CD4-positive, alpha-beta memory T cell (primary cell): ENCODE measurements around the gene TBC1D22B. TPM values are rescaled to one million over a fixed set of nuclear protein-coding genes. Genes with fewer than 3 reads are reported as not detected.
A peak's percentile ranks its signal among the peaks of the same experiment; 100 is the strongest.

Source experiments
- CTCF ChIA-PET: fragments of 350-600 bp; sonication (Branson Sonifier 250); formaldehyde crosslinking; loops from one replicate; lab custom pipeline; 2021; ENCODE audit warnings: inconsistent platforms; ENCODE audit not compliant: partially characterized antibody; lab: Charles Lee
- POLR2A ChIA-PET: fragments of 350-600 bp; sonication (Branson Sonifier 250); formaldehyde crosslinking; loops from one replicate; lab custom pipeline; 2021; ENCODE audit not compliant: partially characterized antibody; lab: Charles Lee
- DNase-seq, 5 donors: peaks; one replicate each; pipeline versions ENCODE4 v3.0.0 to v3.0.0-alpha.2; 2020 to 2022; ENCODE audit warnings: mixed read lengths in 1 of 5
- H3K27ac ChIP-seq: one replicate; pipeline ENCODE4 v1.7.0; 2013; ENCODE audit warnings: low read depth, low read length
- H3K27me3 ChIP-seq: 2 replicates; pipeline ENCODE4 v1.7.0; 2013; ENCODE audit warnings: mild to moderate bottlenecking, low read length, moderate library complexity; ENCODE audit not compliant: insufficient read depth
- H3K36me3 ChIP-seq: 2 replicates; pipeline ENCODE4 v1.7.0; 2013; ENCODE audit warnings: mild to moderate bottlenecking, low read length, moderate library complexity; ENCODE audit not compliant: insufficient read depth
- H3K4me1 ChIP-seq: 2 replicates; pipeline ENCODE4 v1.7.0; 2013; ENCODE audit warnings: mild to moderate bottlenecking, low read length, moderate library complexity; ENCODE audit not compliant: insufficient read depth
- H3K4me3 ChIP-seq, 2 donors: one replicate each; pipeline ENCODE4 v1.7.0; 2013; ENCODE audit warnings: low read length in 2 of 2, mild to moderate bottlenecking in 1 of 2
- H3K9me3 ChIP-seq, 2 donors: one replicate each; pipeline ENCODE4 v1.7.0; 2013; ENCODE audit warnings: low read length in 2 of 2, control low read depth in 1 of 2; ENCODE audit not compliant: control insufficient read depth in 1 of 2
- H3K27ac Mint-ChIP-seq, 7 donors: one replicate each; pipeline ENCODE4 v1.8.0; 2020 to 2021; ENCODE audit warnings: mixed read lengths in 7 of 7, mild to moderate bottlenecking in 6 of 7, inconsistent platforms in 3 of 7, moderate library complexity in 3 of 7
- H3K27me3 Mint-ChIP-seq, 2 donors: one replicate each; pipeline ENCODE4 v1.8.0; 2020 to 2021; ENCODE audit warnings: mixed read lengths in 2 of 2
- H3K36me3 Mint-ChIP-seq, 2 donors: one replicate each; pipeline ENCODE4 v1.8.0; 2020 to 2021; ENCODE audit warnings: mixed read lengths in 2 of 2, inconsistent platforms in 1 of 2, mild to moderate bottlenecking in 1 of 2
- H3K4me1 Mint-ChIP-seq, 4 donors: one replicate each; pipeline ENCODE4 v1.8.0; 2020 to 2021; ENCODE audit warnings: mixed read lengths in 4 of 4, mild to moderate bottlenecking in 1 of 4
- H3K4me3 Mint-ChIP-seq, 8 donors: one replicate each; pipeline ENCODE4 v1.8.0; 2020 to 2021; ENCODE audit warnings: mixed read lengths in 8 of 8, mild to moderate bottlenecking in 7 of 8, moderate library complexity in 6 of 8, inconsistent platforms in 3 of 8
- H3K9me3 Mint-ChIP-seq, 8 donors: one replicate each; pipeline ENCODE4 v1.8.0; 2020 to 2021; ENCODE audit warnings: mixed read lengths in 8 of 8, mild to moderate bottlenecking in 5 of 8, inconsistent platforms in 3 of 8, moderate library complexity in 1 of 8
- intact Hi-C: fragments of 100-400 bp; cut with micrococcal nuclease; formaldehyde crosslinking; loops from one replicate; pipeline ENCODE4 v1.15.1; 2023
- polyA plus RNA-seq, 2 donors: library from polyadenylated mRNA; unstranded; fragments of 300-500 nt; fragmentation: Illumina TruSeq; gene quantifications; one replicate each; pipeline ENCODE4 v1.2.3, GENCODE V29; 2021
- total RNA-seq, 2 experiments: library from RNA; stranded (reverse); gene quantifications; one replicate each; pipeline ENCODE4 v1.2.3, GENCODE V29; 2021

The TBC1D22B gene
- total and polyA plus RNA-seq, 4 experiments from 2014 or later: 7.2 to 11.9 (median 10.0) TPM

DNA sequence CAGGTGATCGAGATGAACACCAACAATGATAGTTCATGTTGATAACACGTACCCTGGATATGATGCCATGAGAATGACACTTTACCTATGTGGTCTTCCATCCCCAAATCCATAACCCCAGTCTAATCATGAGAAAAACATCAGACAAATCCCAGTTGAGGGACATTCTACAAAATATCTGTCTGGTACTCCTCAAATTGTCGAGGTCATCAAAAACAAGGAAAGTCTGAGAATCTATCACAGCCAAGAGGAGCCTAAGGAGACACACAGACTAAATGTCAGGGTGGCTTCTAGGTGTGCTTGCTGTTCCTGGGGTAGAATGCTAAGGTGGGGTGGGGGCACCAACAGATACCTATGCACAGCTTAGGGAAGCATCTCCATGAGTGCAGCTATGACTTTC, 93.5 kb downstream of the TBC1D22B start:
- peaks cover 15% of the 10 kb centered on the region for H3K4me1 ChIP-seq
- no peaks in the 10 kb centered on the region for H3K9me3 ChIP-seq
- H3K36me3 ChIP-seq: no peaks in the 10 kb centered on the region
- H3K27me3 ChIP-seq: no peaks in the 10 kb centered on the region
- H3K27ac Mint-ChIP-seq: no peak overlapping the region
- H3K4me1 Mint-ChIP-seq: peaks cover 14 to 26% (median 20%) of the 10 kb centered on the region in 4 donors
- POLR2A ChIA-PET: no interaction called here
- peaks cover 3 to 8% of the 10 kb centered on the region in 2 donors for H3K27me3 Mint-ChIP-seq
- H3K9me3 Mint-ChIP-seq: peaks cover 0 to 4% (median 0%) of the 10 kb centered on the region in 8 donors
- CTCF ChIA-PET: no interaction called here
- no peak overlapping the region for H3K4me3 Mint-ChIP-seq
- DNase-seq: no peak
- H3K4me3 ChIP-seq: no peak overlapping the region
- peaks cover 0 to 9% of the 10 kb centered on the region in 2 donors for H3K36me3 Mint-ChIP-seq
- intact Hi-C loops: no loop called here
- no peak overlapping the region for H3K27ac ChIP-seq

DNA sequence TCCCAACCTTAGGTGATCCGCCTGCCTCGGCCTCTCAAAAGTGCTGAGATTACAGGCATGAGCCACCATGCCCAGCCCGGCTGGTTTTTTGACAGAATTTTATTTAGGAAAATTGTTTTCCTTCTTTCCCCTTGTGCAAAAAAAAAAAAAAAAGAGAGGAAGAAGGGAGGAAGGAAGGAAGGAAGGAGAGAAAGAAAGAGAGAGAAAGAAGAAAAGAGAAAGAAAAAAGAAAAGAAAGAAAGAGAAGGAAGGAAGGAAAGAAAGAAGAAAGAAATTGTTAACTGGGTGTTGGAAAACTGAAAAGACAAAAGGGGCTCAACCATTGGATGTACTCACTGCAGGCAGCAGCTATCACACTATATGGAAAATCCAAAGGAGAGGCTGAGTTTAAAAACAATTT, 94.8 kb downstream of the TBC1D22B start:
- no peak overlapping the region for H3K4me3 ChIP-seq
- CTCF ChIA-PET: no interaction called here
- POLR2A ChIA-PET: no interaction called here
- no peaks in the 10 kb centered on the region for H3K9me3 ChIP-seq
- no peaks in the 10 kb centered on the region for H3K27me3 ChIP-seq
- H3K36me3 ChIP-seq: no peaks in the 10 kb centered on the region
- Mint-ChIP-seq H3K36me3 (peaks cover 0 to 9% of the 10 kb centered on the region in 2 donors), H3K27me3 (peaks cover 0 to 2% of the 10 kb centered on the region in 2 donors), H3K9me3 (no peaks in the 10 kb centered on the region), H3K4me3 (peak overlapping the region; percentile 31 to 85 (median 46)), H3K4me1 (peaks cover 19 to 35% (median 27%) of the 10 kb centered on the region in 4 donors), H3K27ac (no peak overlapping the region)
- no peak overlapping the region for H3K27ac ChIP-seq
- intact Hi-C loops: no loop called here
- H3K4me1 ChIP-seq: peaks cover 23% of the 10 kb centered on the region
- no peak for DNase-seq

DNA sequence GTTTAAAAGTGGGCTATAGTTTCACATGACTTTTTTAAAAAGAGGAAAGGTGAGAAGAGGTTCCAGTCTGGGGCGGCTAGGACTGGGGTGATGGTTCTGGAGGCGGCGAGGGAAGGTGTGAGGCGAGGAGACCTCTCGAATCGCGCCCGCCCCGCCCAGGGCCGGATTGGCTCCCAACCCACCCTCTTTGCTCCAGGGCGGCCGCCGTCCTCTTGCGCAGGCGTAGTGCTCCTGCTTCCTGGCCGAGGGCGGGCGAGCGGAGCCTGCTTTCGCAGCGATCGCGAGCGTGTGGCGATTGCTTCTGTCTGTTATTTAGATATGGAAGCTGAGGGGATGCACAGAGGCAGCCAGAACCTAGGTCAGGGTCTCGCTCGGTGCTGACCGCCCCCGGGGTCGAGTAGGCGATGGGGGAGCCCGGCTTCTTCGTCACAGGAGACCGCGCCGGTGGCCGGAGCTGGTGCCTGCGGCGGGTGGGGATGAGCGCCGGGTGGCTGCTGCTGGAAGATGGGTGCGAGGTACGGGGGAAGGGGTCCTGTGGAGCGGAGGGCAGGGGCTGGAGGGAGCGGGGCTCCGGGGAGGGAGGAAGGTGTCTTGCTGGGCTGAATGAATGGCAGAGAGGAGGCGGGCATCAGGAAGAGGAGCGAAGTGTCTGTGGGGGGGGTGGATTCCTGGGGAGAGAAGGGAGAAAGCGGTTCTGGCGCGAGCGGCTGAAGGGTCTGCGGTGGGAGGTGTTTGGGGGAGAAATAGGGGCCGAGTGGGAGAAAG, 96.4 kb downstream of the TBC1D22B start, which contains the start of gene RNF8:
RNF8 (plus strand) TSS at position 223 of the 765 bp plus-strand sequence; CDS start at position 405, 182 bp downstream.
- POLR2A ChIA-PET: interaction anchor here (1.1 to 1.4 kb wide), 2 partner anchors 13 to 80 kb away, joined by 3 to 4 read pairs; no protein-coding TSS in a partner anchor
- intact Hi-C loops: loop anchor here (2.0 kb wide), 1 partner anchor 79 kb away; the partner anchor contains the start of gene CMTR1

DNA sequence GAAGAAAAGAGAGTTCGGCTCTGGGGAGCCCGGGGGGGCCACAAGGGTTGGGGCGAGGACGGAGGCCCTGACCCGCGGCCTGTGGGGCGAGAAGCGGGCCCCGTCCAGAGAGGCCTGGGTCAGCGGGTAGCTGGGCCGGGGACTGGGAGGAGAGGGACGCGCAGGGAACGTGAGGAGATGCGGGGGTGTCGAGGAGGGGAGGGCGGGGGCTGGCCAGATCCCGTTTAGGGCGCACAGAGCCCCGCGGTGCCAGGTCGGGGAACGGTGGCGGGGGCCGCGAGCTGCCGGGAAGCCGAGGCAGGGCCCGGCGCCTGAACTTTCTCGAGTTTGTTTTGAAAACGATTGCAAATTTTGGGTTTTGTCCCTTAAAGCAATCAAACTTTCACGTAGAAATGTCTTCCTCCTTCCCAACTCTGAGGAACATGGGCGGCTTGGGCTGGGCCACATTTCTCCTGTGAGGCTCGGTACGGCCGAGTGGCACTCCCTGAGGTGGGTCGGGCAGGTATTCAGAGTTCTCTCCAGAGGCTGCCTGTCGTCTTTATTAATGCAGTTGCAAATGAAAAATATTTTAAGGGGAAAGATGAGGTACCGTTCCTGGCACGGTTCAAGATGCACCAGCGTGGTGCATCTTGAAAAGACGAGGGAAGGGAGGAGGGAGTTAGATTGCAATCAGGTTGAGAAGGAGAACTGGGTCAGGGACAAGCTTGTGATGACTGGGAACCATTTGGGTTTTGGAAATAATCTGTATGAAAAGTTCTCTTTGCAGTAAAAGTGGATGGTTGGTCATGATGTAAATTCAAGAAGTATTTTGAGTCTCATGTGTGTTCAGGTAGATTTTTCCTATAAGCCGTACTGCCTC, 97.2 kb downstream of the TBC1D22B start:
- Histone ChIP-seq H3K9me3 (no peaks in the 10 kb centered on the region), H3K4me1 (peaks cover 30% of the 10 kb centered on the region), H3K36me3 (no peaks in the 10 kb centered on the region), H3K27ac (peak overlapping the region; percentile 65), H3K27me3 (no peaks in the 10 kb centered on the region), H3K4me3 (peak overlapping the region; percentile 71 to 96)
- Mint-ChIP-seq H3K27ac (peak overlapping the region in 6 of 7 donors; percentile 36 to 96 (median 90)), H3K4me1 (peaks cover 26 to 42% (median 31%) of the 10 kb centered on the region in 4 donors), H3K36me3 (peaks cover 0 to 9% of the 10 kb centered on the region in 2 donors), H3K4me3 (peak overlapping the region; percentile 92 to 98 (median 96)), H3K27me3 (no peaks in the 10 kb centered on the region), H3K9me3 (no peaks in the 10 kb centered on the region)
- DNase-seq: peak in 2 of 5 donors; percentile 5 to 8
- intact Hi-C loops: loop anchor here (2.0 kb wide), 1 partner anchor 78 kb away; the partner anchor contains the start of gene CMTR1
- ChIA-PET CTCF (interaction anchor here (1.0 to 1.2 kb wide), 2 partner anchors 11 to 145 kb away, joined by 3 to 4 read pairs; no protein-coding TSS in a partner anchor), POLR2A (no interaction called here)

More for the DNA sequence above, 96.4 kb downstream of the TBC1D22B start, which contains the start of gene RNF8:
- Mint-ChIP-seq H3K27me3 (no peaks in the 10 kb centered on the region), H3K36me3 (peaks cover 0 to 9% of the 10 kb centered on the region in 2 donors), H3K4me1 (peaks cover 26 to 38% (median 31%) of the 10 kb centered on the region in 4 donors), H3K9me3 (no peaks in the 10 kb centered on the region), H3K4me3 (peak within 1 kb of the TSS; percentile 92 to 98 (median 96)), H3K27ac (peak within 1 kb of the TSS; percentile 80 to 96 (median 93))
- no peaks in the 10 kb centered on the region for H3K9me3 ChIP-seq
- peaks cover 30% of the 10 kb centered on the region for H3K4me1 ChIP-seq
- H3K36me3 ChIP-seq: no peaks in the 10 kb centered on the region
- peak within 1 kb of the TSS; percentile 65 for H3K27ac ChIP-seq
- no peaks in the 10 kb centered on the region for H3K27me3 ChIP-seq
- DNase-seq: peak; percentile 84 to 87 (median 86)
- CTCF ChIA-PET: interaction anchor here (1.0 to 1.2 kb wide), 2 partner anchors 11 to 144 kb away, joined by 3 to 4 read pairs; no protein-coding TSS in a partner anchor
- peak within 1 kb of the TSS; percentile 71 to 96 for H3K4me3 ChIP-seq

DNA sequence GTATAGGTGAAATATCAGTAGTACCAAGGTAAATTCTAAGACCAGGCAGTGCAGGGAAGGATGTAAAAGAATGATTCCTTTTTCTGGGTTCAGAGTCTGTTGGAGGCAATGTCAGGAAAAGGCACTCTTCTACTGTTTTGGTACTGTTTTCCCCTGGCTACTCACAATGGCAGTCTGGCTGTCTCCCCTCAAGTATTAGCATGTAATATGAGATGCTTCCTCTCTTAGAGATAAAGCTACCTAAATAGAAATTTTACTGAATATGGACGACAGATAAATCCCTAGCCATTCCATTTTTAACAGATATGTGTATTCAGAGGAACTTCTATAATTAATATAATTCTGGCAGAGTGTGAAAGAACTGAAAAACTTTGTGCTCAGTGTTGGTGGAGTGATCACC, 99.7 kb downstream of the TBC1D22B start:
- ChIA-PET CTCF (no interaction called here), POLR2A (no interaction called here)
- H3K27ac ChIP-seq: no peak overlapping the region
- H3K4me1 ChIP-seq: peaks cover 30% of the 10 kb centered on the region
- peaks cover 27 to 42% (median 32%) of the 10 kb centered on the region in 4 donors for H3K4me1 Mint-ChIP-seq
- H3K36me3 Mint-ChIP-seq: peaks cover 7 to 26% of the 10 kb centered on the region in 2 donors
- no peaks in the 10 kb centered on the region for H3K9me3 ChIP-seq
- no peaks in the 10 kb centered on the region for H3K27me3 ChIP-seq
- intact Hi-C loops: no loop called here
- peak overlapping the region in 2 of 8 donors; percentile 9 to 10 for H3K4me3 Mint-ChIP-seq
- no peaks in the 10 kb centered on the region for H3K9me3 Mint-ChIP-seq
- H3K36me3 ChIP-seq: peaks cover 21% of the 10 kb centered on the region
- no peaks in the 10 kb centered on the region for H3K27me3 Mint-ChIP-seq
- no peak overlapping the region for H3K27ac Mint-ChIP-seq
- no peak for DNase-seq
- H3K4me3 ChIP-seq: no peak overlapping the region

DNA sequence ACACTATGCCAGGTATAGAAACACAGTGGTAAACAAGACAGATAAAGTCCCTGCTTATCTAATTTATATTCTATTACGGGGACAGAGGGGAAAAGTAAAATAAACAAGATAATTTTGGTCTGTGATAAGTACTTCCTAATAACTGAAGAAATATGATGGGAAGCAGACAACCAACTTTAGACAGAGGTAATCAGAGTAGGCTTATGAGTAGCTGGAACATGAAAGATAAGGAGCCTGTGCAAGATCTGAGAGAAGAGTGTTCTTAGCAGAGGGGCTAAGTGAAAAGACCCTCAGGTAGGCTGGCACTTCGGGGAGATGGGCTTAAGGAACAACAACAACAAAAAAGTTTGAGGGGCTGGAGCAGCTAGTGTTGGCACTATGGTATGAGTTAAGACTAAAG, 100.3 kb downstream of the TBC1D22B start:
- DNase-seq: no peak
- Mint-ChIP-seq H3K4me3 (peak overlapping the region in 1 of 8 donors; percentile 15), H3K27me3 (no peaks in the 10 kb centered on the region), H3K4me1 (peaks cover 27 to 42% (median 32%) of the 10 kb centered on the region in 4 donors), H3K9me3 (no peaks in the 10 kb centered on the region), H3K36me3 (peaks cover 8 to 31% of the 10 kb centered on the region in 2 donors), H3K27ac (peak overlapping the region in 1 of 7 donors; percentile 53)
- ChIA-PET CTCF (no interaction called here), POLR2A (no interaction called here)
- intact Hi-C loops: no loop called here
- no peak overlapping the region for H3K27ac ChIP-seq
- H3K36me3 ChIP-seq: peaks cover 22% of the 10 kb centered on the region
- H3K4me1 ChIP-seq: peaks cover 30% of the 10 kb centered on the region
- no peak overlapping the region for H3K4me3 ChIP-seq
- no peaks in the 10 kb centered on the region for H3K9me3 ChIP-seq
- H3K27me3 ChIP-seq: no peaks in the 10 kb centered on the region
